ENCODE measurements around the gene DGCR6L. TPM values are rescaled to one million over a fixed set of nuclear protein-coding genes. Genes with fewer than 3 reads are reported as not detected.
"Not testable (repeated sequence)": the region's sequence is repeated elsewhere in the genome, so short reads cannot be mapped to it uniquely, and the experiment has no call there.

The DGCR6L gene
- total RNA-seq, 1 experiment from 2014 or later: 115 TPM

- Histone ChIP-seq H3K27me3 (ENCODE audit: control insufficient read depth, insufficient read depth, low read length) (no peaks in the 10 kb centered on the region), H3K36me3 (replicated peaks; ENCODE audit: control insufficient read depth, insufficient read depth, low read length) (no peaks in the 10 kb centered on the region), H3K4me3 (ENCODE audit: insufficient read depth, low read depth, low read length) (no peak overlapping the region)
- DNase-seq: no peak
Observed at GRCh38 chr22:20354238-20354975, 34.5 kb upstream of the DGCR6L start.

DNA sequence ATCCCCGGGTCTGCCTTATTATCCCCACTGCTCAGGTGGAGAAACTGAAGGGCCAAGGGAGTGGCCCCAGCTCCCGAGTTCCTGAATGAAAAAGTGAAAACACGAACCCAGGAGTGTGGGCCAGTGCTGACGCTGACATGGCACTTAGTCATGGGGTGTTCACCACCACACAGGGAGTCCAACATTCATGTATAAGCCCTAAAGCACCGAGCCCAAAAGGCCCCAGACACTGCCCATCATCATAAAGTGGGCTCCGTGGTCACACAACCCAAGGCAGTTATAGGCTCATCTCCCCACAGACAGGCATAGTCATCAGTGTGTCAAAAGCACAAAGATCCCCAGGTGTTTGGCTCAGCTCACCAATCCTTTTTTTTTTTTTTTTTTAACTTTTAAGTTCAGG, 32.7 kb upstream of the DGCR6L start:
- DNase-seq: not testable (repeated sequence)

DNA sequence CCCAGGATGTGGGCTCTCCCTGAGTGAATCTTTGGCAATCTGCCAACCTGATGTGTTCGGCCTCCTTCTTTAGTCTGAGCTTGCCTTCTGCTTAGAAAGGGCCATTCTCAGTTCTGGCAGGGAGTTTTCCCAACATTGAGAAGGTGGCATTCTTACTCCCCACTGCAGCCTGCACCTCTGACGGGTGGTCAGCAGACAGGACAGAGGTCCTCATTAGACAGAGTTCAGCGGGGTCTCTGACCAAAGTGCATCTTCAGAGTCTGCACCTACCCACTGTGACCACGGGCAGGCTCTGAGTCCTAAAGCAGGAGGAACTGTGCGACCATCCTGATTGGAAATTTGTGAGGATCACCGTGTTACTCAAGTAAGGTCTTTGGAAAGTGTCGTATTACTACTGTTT, 26.7 kb upstream of the DGCR6L start:
- not testable (repeated sequence) for DNase-seq; H3K36me3 ChIP-seq (replicated peaks; ENCODE audit: control insufficient read depth, insufficient read depth, low read length); H3K27me3 ChIP-seq (ENCODE audit: control insufficient read depth, insufficient read depth, low read length); H3K4me3 ChIP-seq (ENCODE audit: insufficient read depth, low read depth, low read length)

More for the DNA sequence above, 32.7 kb upstream of the DGCR6L start:
- H3K36me3 ChIP-seq (replicated peaks; ENCODE audit: control insufficient read depth, insufficient read depth, low read length); H3K4me3 ChIP-seq (ENCODE audit: insufficient read depth, low read depth, low read length); H3K27me3 ChIP-seq (ENCODE audit: control insufficient read depth, insufficient read depth, low read length): not testable (repeated sequence)

DNA sequence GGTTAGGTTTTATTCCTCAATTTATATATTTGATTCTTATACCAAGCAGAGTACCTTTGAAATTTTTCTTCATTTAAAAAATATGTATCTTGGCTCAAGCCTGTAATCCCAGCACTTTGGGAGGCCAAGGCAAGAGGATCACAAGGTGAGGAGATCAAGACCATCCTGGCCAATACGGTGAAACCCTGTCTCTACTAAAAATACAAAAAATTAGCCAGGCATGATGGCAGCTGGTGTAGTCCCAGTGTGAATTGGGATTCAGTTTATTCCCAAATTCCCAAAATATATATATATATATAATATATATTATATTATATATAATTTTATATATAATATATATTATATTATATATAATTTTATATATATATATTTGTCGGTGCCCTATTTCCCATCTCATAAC, 18.4 kb upstream of the DGCR6L start:
- H3K36me3 ChIP-seq (replicated peaks; ENCODE audit: control insufficient read depth, insufficient read depth, low read length); DNase-seq; H3K4me3 ChIP-seq (ENCODE audit: insufficient read depth, low read depth, low read length); H3K27me3 ChIP-seq (ENCODE audit: control insufficient read depth, insufficient read depth, low read length): not testable (repeated sequence)

DNA sequence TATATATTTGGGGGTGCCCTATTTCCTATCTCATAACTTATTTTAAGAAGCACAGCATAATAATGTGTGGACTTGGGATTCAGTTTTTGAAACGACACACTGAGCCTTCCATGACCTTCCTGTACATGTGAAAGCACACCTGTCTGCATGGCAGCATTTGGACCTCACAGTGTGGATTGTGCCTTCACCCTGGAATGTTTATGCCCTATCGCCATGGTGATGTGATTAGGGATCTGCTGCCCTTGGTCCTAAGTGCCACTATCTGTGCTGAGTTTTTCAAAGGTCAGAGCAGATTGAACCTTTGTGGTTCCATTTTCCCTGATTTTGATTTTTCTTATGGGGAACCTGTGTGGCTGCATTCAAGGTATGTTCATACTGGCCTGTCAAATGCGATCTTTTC, 17.9 kb upstream of the DGCR6L start:
- DNase-seq; H3K4me3 ChIP-seq (ENCODE audit: insufficient read depth, low read depth, low read length); H3K36me3 ChIP-seq (replicated peaks; ENCODE audit: control insufficient read depth, insufficient read depth, low read length); H3K27me3 ChIP-seq (ENCODE audit: control insufficient read depth, insufficient read depth, low read length): not testable (repeated sequence)

- DNase-seq; H3K36me3 ChIP-seq (replicated peaks; ENCODE audit: control insufficient read depth, insufficient read depth, low read length); H3K27me3 ChIP-seq (ENCODE audit: control insufficient read depth, insufficient read depth, low read length); H3K4me3 ChIP-seq (ENCODE audit: insufficient read depth, low read depth, low read length): not testable (repeated sequence)
Observed at GRCh38 chr22:20336561-20336960, 16.7 kb upstream of the DGCR6L start.

DNA sequence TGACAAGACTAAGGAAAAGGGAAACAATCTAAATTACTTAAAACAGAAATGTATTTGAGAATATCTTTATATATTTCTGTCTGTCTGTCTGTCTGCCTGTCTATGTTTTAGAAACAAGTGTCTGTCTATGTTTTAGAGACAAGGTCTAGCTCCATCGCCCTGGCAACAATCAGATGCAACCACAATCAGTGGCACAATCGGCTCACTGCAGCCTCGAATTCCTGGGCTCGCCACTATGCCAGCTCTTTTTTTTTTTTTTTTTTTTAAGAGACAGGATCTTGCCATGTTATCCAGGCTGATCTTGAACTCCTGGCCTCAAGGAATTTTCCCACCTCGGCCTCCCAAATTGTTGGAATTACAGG, 8.7 kb upstream of the DGCR6L start:
- not testable (repeated sequence) for H3K27me3 ChIP-seq (ENCODE audit: control insufficient read depth, insufficient read depth, low read length); H3K36me3 ChIP-seq (replicated peaks; ENCODE audit: control insufficient read depth, insufficient read depth, low read length); DNase-seq; H3K4me3 ChIP-seq (ENCODE audit: insufficient read depth, low read depth, low read length)

DNA sequence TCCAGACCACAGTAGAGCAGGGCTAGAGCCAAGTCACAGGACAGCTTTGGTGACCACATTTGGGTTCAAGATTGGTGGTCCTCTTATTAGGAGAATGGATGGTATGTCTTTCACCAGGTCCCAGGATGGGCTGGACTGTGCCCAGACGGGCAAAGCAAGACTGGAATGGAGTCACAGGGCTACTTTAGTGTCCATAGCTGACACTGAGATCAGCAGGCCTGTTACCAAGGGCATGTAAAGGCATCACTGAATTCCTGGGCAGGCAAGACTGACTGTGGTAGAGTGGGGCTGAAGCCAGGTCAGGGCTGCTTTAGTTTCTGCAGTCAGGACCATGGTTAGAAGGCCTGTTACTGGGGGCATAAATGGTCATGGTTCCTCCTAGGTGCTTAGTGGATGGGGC, 6.1 kb upstream of the DGCR6L start:
- H3K4me3 ChIP-seq (ENCODE audit: insufficient read depth, low read depth, low read length); H3K27me3 ChIP-seq (ENCODE audit: control insufficient read depth, insufficient read depth, low read length); DNase-seq; H3K36me3 ChIP-seq (replicated peaks; ENCODE audit: control insufficient read depth, insufficient read depth, low read length): not testable (repeated sequence)

DNA sequence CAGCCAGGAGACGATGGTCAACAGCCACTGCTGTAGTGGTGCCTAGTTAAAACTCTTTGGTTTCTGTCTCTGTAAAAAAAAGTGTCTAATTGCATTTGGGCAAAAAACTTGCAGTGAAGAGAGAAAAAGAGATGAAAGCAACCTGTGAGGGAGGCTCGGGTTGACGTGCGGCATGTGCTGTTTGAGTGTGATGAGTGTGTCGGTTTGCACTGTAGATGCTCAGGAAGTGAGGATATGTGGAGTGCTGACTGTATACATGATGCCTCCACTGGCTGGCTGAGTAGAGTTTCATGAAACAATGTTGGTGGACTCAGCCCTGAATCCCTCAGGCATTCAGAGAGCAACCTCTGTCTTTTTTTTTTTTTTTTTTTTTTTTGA, 4.3 kb upstream of the DGCR6L start:
- H3K4me3 ChIP-seq (ENCODE audit: insufficient read depth, low read depth, low read length): no peak overlapping the region
- no peaks in the 10 kb centered on the region for H3K36me3 ChIP-seq (replicated peaks; ENCODE audit: control insufficient read depth, insufficient read depth, low read length)
- no peak for DNase-seq
- no peaks in the 10 kb centered on the region for H3K27me3 ChIP-seq (ENCODE audit: control insufficient read depth, insufficient read depth, low read length)

DNA sequence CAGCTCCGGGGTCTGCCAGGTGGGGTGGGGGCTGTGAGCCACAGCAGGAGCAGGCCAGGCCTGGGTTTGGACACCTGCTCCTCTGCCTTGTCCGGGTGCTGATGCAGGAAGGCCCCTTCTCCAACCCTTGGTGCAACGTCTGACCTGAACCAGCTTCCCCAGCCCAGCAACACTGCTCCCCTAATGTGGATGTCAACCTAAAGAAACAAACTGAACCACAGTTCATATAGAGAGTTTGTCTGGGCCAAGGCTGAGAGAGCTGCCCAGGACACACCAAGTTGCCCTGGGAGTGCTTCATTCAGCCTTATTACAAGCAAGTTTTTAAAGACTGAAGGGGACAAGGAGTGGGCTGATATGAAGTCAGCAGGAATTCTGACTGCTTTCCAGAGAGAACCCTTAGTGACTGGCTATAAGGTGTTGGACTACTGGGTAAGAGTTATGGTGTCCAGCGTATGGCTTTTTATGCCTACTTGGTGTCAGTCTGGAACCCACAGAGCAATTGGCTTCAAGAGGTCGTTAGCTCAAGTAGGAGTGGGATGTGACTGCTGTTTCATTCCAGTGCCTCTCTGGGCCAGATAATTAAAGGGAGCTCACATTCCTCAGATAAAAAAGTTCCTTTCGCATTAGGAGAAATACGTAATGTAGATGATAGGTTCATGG, 1.8 kb upstream of the DGCR6L start:
- not testable (repeated sequence) for H3K36me3 ChIP-seq (replicated peaks; ENCODE audit: control insufficient read depth, insufficient read depth, low read length); H3K4me3 ChIP-seq (ENCODE audit: insufficient read depth, low read depth, low read length); DNase-seq; H3K27me3 ChIP-seq (ENCODE audit: control insufficient read depth, insufficient read depth, low read length)

GRCh38 chr22:20320659-20321551, 1.0 kb upstream of the DGCR6L start:
- H3K36me3 ChIP-seq (replicated peaks; ENCODE audit: control insufficient read depth, insufficient read depth, low read length); H3K27me3 ChIP-seq (ENCODE audit: control insufficient read depth, insufficient read depth, low read length); DNase-seq: not testable (repeated sequence)
- peak overlapping the region; percentile 93 for H3K4me3 ChIP-seq (ENCODE audit: insufficient read depth, low read depth, low read length)

DNA sequence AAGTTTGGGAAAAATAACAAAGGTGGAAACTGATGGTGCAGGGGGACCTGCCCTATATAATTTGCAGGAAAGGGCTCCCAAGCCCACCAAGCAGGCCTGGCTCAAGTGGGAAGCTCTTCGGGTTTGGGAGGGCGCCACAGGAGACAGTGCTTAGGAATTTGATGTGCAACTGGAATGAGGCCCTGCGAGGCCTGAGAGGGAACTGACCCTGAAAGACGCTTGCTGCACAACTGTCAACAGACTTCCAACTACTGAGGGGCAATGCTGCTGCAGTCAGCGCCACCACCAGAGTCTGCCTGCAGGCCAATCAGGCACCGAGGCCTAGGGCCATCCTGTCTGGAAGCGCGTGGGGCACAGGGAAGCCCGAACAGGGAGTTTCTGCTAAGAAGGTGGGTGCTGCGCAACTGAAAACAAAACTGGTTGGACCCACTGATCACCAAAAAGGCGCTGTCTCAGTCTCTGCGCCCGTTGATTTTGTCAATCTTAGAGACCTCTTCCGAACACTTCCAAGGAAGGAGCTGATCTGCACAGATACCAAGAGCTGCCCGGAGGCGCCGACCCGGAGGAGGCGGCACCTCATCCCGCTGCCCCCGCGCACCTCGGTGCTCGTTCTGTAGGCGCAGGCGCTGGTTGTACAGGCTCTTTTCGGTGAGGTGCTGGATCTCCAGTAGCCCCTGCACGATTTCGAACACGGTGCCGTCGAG, 667 bp downstream of the DGCR6L start:
- peak; percentile 64 for DNase-seq
- Histone ChIP-seq H3K4me3 (ENCODE audit: insufficient read depth, low read depth, low read length) (peak overlapping the region; percentile 93), H3K36me3 (replicated peaks; ENCODE audit: control insufficient read depth, insufficient read depth, low read length) (no peaks in the 10 kb centered on the region), H3K27me3 (ENCODE audit: control insufficient read depth, insufficient read depth, low read length) (no peaks in the 10 kb centered on the region)

- H3K27me3 ChIP-seq (ENCODE audit: control insufficient read depth, insufficient read depth, low read length); H3K4me3 ChIP-seq (ENCODE audit: insufficient read depth, low read depth, low read length); DNase-seq; H3K36me3 ChIP-seq (replicated peaks; ENCODE audit: control insufficient read depth, insufficient read depth, low read length): not testable (repeated sequence)
Observed at GRCh38 chr22:20318043-20318688, 1.7 kb downstream of the DGCR6L start.

GRCh38 chr22:20317402-20318042, 2.3 kb downstream of the DGCR6L start:
- not testable (repeated sequence) for H3K36me3 ChIP-seq (replicated peaks; ENCODE audit: control insufficient read depth, insufficient read depth, low read length); H3K4me3 ChIP-seq (ENCODE audit: insufficient read depth, low read depth, low read length); H3K27me3 ChIP-seq (ENCODE audit: control insufficient read depth, insufficient read depth, low read length); DNase-seq

All from H7 (cell line).